ENCODE measurements around the gene USP48.

USP48 gene

GRCh38 chr1:21724098-21724497 lies 58.9 kb downstream of the USP48 start:
- Histone ChIP-seq H3F3A (ENCODE audit: insufficient read depth, low read length) (no peaks in the 10 kb centered on the region), H3K36me3 (replicated peaks; ENCODE audit: insufficient read depth, low read length) (peaks cover 10% of the 10 kb centered on the region; the same call in 1 of the 2 replicates), H3K9ac (ENCODE audit: low read length) (no peak overlapping the region), H3K27me3 (replicated peaks; ENCODE audit: insufficient read depth, low read length) (no peaks in the 10 kb centered on the region), H3K79me2 (ENCODE audit: low read length) (peaks cover 11% of the 10 kb centered on the region; the same call in 1 of the 2 replicates), H2AFZ (ENCODE audit: low read length) (no peak overlapping the region), H3K9me2 (replicated peaks; ENCODE audit: insufficient read depth, low read length) (no peaks in the 10 kb centered on the region), H3K4me1 (ENCODE audit: low read length) (no peaks in the 10 kb centered on the region), H3K9me3 (replicated peaks; ENCODE audit: insufficient read depth, low read length) (no peaks in the 10 kb centered on the region), H4K20me1 (ENCODE audit: insufficient read depth, low read length) (no peaks in the 10 kb centered on the region), H3K27ac (ENCODE audit: low read length) (no peak overlapping the region), H3K4me3 (ENCODE audit: low read length) (no peak overlapping the region), H3K4me2 (ENCODE audit: low read depth, low read length) (no peak overlapping the region)
- TF ChIP-seq EZH2 (optimal IDR thresholded peaks at IDR 0.05; ENCODE audit: low read depth, low read length) (no peak), CTCF (IDR thresholded peaks at IDR 0.05; ENCODE audit: low read length) (no peak), EZH2phosphoT487 (IDR thresholded peaks at IDR 0.05; ENCODE audit: low read length) (no peak)
- no peak for DNase-seq

GRCh38 chr1:21721295-21721985 lies 61.5 kb downstream of the USP48 start:
- DNase-seq = no peak
- Histone ChIP-seq H3K9me2 (replicated peaks; ENCODE audit: insufficient read depth, low read length) (no peaks in the 10 kb centered on the region), H3K27me3 (replicated peaks; ENCODE audit: insufficient read depth, low read length) (no peaks in the 10 kb centered on the region), H3K27ac (ENCODE audit: low read length) (no peak overlapping the region), H3K4me2 (ENCODE audit: low read depth, low read length) (no peak overlapping the region), H3K9me3 (replicated peaks; ENCODE audit: insufficient read depth, low read length) (no peaks in the 10 kb centered on the region), H3K9ac (ENCODE audit: low read length) (no peak overlapping the region), H3K79me2 (ENCODE audit: low read length) (peaks cover 13% of the 10 kb centered on the region; the same call in 1 of the 2 replicates), H3K4me1 (ENCODE audit: low read length) (no peaks in the 10 kb centered on the region), H3K4me3 (ENCODE audit: low read length) (no peak overlapping the region), H4K20me1 (ENCODE audit: insufficient read depth, low read length) (no peaks in the 10 kb centered on the region), H3F3A (ENCODE audit: insufficient read depth, low read length) (no peaks in the 10 kb centered on the region), H3K36me3 (replicated peaks; ENCODE audit: insufficient read depth, low read length) (peaks cover 5% of the 10 kb centered on the region; the same call in 1 of the 2 replicates), H2AFZ (ENCODE audit: low read length) (no peak overlapping the region)
- TF ChIP-seq EZH2phosphoT487 (IDR thresholded peaks at IDR 0.05; ENCODE audit: low read length) = no peak
- no peak for TF ChIP-seq CTCF (IDR thresholded peaks at IDR 0.05; ENCODE audit: low read length)
- TF ChIP-seq EZH2 (optimal IDR thresholded peaks at IDR 0.05; ENCODE audit: low read depth, low read length) = no peak

GRCh38 chr1:21716169-21716568 lies 66.8 kb downstream of the USP48 start:
- H2AFZ ChIP-seq (ENCODE audit: low read length) = no peak overlapping the region
- no peak overlapping the region for H3K4me2 ChIP-seq (ENCODE audit: low read depth, low read length)
- H3F3A ChIP-seq (ENCODE audit: insufficient read depth, low read length) = no peaks in the 10 kb centered on the region
- no peak overlapping the region for H3K9ac ChIP-seq (ENCODE audit: low read length)
- H4K20me1 ChIP-seq (ENCODE audit: insufficient read depth, low read length) = no peaks in the 10 kb centered on the region
- no peaks in the 10 kb centered on the region for H3K9me3 ChIP-seq (replicated peaks; ENCODE audit: insufficient read depth, low read length)
- H3K9me2 ChIP-seq (replicated peaks; ENCODE audit: insufficient read depth, low read length) = no peaks in the 10 kb centered on the region
- no peaks in the 10 kb centered on the region for H3K27me3 ChIP-seq (replicated peaks; ENCODE audit: insufficient read depth, low read length)
- no peak overlapping the region for H3K4me3 ChIP-seq (ENCODE audit: low read length)
- peaks cover 7% of the 10 kb centered on the region; the same call in 1 of the 2 replicates for H3K79me2 ChIP-seq (ENCODE audit: low read length)
- H3K36me3 ChIP-seq (replicated peaks; ENCODE audit: insufficient read depth, low read length) = peaks cover 18% of the 10 kb centered on the region
- H3K27ac ChIP-seq (ENCODE audit: low read length) = no peak overlapping the region
- TF ChIP-seq EZH2 (optimal IDR thresholded peaks at IDR 0.05; ENCODE audit: low read depth, low read length) (no peak), EZH2phosphoT487 (IDR thresholded peaks at IDR 0.05; ENCODE audit: low read length) (no peak), CTCF (IDR thresholded peaks at IDR 0.05; ENCODE audit: low read length) (no peak)
- H3K4me1 ChIP-seq (ENCODE audit: low read length) = no peaks in the 10 kb centered on the region
- DNase-seq = no peak
